Measurements from ENCODE around the gene KANK4.

DNA sequence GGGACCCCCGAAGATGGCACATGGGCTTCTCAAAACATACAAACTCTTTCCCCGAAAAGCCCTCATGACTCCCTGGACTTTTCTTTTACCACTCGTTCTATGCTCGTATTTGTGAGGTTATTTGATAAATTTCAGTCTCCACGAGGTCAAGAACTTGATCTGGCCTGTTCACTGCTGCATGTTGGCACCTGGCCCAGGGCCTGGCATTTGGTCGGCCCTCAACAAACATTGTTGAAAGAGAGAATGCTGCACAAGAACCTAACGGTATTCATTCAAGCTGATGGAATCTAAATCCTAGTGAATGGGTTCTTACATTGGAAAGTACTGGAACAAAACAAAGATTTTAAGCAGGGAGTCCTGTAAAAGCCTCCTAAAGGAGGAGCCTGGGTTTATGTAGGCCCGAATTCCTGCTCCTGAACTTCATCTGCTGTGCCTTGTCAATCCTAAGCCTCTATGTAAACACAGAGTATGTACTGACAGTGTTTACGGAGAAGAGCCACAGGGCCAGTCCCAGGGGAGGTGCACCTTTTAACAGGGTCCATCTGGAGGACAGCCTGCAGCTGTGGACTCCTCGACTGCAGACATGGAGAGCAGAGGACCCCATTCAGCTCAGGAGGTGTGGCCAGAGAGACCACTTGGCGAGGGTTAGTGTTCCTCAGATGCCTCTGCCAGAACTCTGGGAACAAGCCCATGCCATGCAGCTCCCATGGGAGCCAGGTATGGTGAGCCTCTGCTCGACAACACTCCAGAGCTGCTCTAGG is 77.7 kb downstream of the KANK4 start:
- no peak for TF ChIP-seq CTCF (conservative IDR thresholded peaks at IDR 0.05)
- TF ChIP-seq EZH2 (IDR thresholded peaks at IDR 0.05; ENCODE audit: low read depth): no peak
